Stimulated activated CD8-positive, alpha-beta memory T cell treated with anti-CD3 and anti-CD28 coated beads, Interleukin-15, amount 100 ng/mL, for 1 hour (primary cell): ENCODE results near the gene SLC25A13.

Experiments used
- DNase-seq: peaks from one replicate; pipeline ENCODE4 v3.0.0-alpha.2; 2020; ENCODE audit warnings: low read depth

Gene SLC25A13

DNA sequence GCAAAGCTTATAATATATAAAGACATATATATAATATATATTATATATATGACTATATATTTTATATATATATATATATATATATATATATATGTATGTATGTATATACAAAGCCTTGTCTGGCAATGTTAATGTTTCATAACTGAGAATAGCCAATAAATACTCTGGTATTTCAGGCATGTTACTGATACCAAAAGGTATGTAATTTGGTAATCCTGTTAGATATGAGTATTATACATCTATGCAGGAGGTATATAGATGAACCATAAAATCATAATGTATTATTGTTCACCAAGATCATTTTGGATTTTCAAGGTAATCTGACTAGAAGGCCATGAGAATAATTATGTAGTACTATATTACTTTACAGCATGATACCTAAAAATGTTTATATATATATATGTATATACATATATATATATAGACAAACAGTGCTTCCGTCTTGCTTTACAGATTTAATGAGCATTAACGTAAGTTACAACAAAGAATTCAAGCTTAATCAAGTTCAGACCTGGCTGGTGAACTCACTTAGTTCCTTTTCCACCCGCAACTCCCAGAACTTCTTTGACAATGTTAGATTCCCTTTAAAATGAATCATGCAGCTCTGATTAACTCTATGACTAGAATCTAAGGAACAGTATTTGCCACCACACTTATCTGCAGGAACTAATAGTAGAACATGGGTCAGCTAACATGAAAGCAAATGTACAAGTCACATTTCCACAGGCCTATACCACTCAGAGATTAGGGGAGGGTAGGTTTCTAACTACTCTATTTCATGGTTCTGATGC, 82.7 kb downstream of the SLC25A13 start:
- no peak for DNase-seq

DNA sequence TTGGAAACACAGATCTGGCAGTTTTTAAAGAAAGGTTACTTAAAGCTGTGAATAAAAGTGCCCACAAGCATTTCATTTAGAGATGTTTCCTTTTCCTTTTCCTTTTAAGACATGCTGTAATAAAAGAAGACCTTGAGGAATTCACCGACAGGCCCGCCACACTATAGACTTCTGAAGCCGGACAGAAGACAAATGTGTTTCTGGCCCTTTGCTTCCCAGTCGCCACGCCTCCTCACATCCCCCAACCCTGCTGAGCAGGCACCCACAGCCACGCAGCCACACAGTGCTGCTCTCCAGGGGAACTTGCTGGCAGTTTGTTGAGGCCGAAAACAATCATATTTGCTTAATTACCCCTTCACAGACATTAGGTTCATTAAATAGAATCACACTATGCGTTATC, 83.4 kb downstream of the SLC25A13 start:
- no peak for DNase-seq

DNA sequence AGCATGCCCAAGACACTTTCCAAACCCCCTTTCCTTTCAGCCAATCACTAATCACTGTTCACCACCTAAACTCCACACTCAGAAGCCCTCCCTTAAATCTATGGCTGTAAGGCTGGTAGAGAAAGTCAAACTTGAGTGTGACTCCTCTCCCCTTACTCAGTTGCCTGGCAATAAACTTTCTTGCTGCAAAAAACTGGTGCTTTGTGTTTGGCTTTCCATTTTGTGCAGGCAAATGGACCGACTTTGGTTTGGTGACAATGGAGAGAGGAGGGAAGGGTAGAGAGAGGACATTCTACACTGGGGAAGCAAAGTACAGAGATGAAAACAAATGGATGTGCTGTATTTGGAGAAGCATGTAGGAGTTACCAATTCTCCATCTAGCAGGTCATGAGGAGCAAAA, 84.9 kb downstream of the SLC25A13 start:
- DNase-seq: no peak

DNA sequence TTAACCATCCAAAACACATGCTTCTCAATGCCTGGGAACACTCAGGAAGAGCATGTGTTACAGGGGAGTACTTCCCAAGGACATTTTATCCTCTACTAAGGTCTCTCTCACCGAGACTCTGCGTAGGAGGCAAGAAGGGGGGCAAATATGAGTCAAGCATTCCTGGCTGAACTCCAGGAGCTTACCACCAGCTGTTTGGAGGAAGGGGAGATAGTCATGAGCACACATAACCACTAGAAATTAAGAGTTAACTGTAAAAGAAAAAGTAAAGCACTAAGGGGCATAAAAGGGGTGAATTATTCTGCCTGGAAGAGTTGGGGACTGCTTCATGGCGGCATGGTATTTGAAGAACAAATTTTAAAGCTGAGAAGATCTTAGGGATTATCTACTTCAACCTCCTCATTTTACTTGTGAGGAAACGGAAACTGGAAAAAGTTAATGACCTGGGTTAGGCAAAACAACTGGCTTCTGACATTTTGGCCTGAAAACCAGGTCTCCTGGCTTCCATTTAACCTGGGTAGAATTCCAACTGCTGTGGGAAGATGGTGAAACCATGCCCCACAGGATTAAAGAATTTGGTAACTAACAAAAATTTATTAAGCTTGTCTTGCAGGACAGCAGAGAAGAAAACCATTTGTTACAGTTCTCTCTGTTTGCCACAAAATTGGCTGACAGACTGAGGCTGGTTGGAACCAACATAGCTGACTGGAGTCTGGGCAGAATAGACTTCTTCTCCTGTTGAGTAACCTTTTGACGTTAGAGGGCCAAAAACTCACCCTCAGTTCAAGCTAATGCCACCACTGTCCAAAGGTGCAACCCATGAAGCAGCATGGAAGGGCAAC, 85.5 kb downstream of the SLC25A13 start:
- no peak for DNase-seq

DNA sequence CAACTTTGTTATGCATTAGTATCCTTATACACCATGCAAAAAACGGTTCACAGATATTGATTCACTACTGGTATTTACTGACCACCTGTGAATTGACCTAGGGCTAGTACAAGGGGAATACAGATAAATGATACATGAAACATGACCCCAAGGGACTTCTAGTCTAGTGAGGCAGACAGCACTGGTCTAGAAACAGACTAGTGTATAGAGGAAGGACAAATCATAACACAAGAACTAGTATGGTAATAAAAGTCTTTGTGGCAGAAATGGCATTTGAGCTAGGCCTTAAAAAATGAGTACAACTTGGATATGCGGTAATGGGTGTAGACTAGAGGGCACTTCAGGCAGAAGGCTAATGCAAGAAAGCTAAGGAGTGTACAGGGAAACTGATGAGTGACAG, 86.6 kb downstream of the SLC25A13 start:
- DNase-seq: no peak

DNA sequence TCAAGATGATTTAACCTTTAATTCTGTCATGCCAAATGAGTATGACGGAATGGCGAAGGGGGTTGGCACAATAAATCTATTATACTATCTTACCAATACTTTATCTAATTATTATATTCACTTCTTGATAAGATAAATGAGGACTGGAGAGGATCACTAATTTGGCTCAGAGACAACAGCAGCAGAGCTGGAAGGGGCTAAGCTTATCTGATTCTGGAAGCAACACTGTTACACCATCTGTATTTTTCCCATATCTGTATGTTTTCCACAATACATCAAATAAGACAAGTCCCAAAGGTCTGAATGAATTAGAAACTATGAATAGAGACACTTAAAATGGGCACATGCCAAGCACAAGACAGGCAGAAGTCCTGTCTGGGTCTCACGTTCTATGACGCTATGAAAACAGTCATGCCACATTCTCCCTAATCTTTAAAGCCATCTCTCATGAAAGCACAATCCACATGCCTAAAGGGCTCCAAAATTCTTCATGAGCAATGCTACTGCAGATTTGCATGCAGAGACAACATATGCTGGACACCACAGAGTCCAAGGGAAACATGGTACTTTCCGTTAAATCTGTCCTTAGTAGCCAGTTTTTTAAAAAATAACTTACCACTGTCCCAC, 88.3 kb downstream of the SLC25A13 start:
- DNase-seq: no peak

DNA sequence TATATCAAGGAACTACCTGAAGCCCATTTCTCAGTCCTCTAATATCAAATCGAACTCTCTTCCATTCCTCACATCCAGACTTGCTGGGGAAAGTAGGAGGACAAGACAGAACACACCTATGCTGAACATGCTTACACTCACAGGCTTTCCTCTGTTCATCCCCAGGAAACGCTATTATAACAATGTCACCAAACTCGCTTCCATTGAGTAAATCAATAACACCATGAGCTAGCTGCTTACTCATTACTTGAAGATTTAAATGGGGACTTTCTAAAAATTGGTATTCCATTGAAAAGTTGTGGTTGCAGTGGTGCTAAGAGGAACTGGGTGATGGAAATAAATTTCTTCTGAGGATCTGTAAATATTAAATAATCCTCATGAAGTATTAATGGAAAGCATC, 88.8 kb downstream of the SLC25A13 start:
- no peak for DNase-seq

DNA sequence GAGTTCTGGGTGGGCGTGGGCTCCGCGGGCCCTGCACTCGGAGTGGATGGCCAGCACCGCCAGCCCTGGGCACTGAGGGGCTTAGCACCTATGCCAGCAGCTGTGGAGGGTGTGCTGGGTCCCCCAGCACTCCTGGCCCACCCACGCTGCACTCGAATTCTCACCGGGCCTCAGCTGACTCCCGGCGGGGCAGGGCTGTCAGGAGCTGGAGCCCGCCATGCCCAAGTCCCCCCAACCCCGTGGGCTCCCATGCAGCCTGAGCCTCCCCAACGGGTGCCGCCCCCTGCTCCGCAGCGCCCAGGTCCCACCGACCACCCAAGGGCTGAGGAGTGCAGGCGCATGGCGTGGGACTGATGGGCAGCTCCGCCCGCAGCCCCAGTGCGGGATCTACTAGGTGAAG, 93.1 kb downstream of the SLC25A13 start:
- no peak for DNase-seq

DNA sequence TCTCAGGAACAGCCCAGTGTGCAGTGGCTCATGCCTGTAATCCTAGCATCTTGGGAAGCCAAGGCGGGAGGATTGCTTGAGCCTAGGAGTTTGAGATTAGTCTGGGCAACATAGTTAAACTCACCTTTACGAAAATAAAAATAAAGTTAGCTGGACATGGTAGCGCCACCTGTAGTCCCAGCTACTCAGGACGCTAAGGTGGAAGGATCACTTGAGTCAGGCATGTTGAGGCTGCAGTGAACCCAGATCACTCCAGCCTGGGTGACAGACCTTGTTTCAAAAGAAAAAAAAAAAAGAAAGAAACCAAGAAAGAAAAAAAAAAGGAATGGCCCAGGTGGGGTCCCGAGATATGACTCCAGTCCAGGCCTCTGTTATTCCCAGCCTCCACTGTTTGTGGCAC, 96.6 kb downstream of the SLC25A13 start:
- no peak for DNase-seq

DNA sequence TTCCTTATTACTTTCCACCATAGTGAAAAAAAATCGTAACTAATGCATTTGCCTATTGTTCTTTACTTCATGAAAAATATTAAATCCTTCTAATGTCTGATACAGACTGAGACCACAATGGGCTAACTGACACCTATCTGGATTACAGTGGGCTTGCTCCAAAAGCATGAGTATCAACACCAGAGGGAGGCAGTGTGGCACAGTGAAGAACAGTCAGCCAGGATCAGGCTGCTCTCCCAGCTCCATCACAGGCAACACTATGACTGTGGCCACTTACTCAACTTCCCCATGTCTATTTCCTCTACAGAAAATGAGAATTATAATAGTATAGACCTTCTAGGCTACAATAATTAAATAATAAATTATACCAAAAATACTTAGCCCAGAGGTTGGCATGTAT, 97.2 kb downstream of the SLC25A13 start:
- DNase-seq: no peak

DNA sequence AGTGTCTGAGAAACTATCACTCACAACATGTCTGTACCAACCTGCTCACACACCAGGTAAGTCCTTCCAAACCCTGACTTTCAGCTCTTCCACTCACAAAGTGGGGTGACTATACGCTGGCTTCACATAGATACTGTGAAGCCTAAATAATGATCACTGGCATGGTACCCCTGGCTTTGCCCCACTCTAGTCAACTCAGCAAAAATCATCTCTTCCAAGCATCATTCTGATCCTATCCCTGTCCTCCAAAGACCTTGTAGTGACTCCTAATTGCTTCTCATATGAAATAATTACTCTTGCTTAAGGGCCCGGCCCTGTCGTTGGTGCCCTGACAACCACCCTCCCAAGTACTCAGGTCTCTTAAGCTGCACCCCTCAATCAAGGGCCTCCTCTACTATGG, 97.8 kb downstream of the SLC25A13 start:
- DNase-seq: no peak

DNA sequence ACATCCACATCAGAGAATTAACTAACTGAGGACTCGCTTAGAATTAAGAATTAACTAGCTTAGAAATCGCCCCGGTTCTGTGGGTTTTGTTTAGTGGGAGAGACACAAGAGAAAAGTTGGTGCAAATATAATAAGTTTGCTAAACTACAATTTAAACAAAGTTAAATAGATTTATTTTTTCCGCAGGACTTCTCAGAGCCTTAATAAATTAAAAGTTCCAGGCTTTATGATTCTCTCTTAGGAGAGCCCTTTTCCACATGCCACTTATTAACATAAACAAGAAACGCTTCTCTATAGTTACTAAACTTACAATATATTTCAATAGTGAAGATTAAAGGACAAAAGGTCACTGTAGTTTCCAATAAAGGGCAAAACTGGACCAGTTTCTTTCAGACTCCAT, 100.0 kb downstream of the SLC25A13 start:
- no peak for DNase-seq

DNA sequence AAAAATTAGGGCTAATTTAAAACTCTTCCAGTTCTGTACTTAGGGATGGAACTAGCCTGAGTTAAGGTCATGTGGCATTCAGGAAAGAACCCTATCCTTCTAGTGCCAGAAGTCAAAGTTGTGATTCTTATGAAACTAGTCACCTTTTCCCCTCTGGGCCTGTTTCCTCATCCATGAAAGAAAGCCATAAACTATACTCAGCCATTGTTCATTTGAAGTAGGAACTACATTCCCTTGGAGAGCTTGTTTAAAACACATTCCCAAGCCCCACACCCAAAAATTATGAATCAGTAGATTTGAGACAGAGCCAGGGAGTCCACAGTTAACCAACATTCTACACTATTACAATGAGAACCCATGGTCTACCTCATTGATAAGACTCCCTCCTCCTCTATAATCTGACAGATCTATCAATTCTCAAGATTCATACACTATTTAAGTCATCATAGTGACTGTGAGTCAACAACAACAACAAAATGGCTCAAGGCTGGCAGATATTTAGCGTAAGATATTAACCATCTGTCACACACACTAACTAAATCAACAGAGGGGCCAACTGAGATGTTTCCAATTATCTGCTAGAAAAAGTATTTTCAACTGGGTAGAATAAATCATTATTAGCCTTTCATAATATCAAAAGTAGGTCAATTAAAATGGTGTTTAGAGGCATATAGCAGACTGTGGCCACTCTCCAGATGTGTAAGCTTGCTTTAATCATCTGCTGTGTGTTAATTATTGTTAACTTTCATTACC, 102.3 kb downstream of the SLC25A13 start:
- no peak for DNase-seq

DNA sequence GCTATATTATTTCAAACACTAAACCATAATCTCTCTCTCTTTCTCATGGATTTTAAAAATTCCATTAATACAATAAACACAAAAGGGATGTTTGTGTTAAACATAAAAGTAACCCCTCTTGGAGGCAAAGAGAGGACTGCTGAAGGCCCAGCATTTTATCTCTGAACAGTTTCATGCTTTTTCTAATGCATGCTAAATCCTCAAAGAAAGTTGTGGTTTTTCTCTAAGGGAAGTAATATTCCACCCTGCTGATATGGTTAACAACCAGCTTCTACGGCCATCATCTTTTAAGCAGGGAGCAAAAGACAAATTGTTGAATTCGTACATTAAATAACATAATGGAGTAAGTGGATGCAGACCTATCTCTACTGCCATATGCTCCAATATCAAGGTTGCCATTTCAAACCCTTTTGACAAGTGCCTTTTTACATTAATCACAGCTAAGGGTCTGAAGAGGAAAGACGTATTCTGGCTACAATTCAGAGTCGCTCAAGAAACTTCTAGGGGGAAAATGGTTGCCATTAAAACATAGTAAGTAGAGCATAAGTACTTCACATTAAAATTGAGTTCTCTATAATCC, 103.1 kb downstream of the SLC25A13 start:
- no peak for DNase-seq

DNA sequence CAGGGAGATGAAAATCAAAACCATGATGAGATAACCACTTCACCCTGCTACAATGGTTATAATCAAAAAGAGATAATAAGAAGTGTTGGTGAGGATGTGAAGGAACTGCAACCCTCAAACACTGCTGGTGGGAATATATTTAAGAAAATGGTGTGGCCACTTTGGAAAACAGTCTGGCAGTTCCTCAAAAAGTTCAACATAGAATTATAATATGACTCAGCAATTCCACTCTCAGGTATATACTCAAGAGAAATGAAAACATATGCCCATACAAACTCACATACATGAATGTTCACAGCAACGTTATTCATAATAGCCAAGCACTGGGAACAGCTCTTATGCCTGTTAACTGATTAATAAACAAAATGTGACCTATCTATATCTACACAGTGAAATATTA, 104.8 kb downstream of the SLC25A13 start:
- no peak for DNase-seq

DNA sequence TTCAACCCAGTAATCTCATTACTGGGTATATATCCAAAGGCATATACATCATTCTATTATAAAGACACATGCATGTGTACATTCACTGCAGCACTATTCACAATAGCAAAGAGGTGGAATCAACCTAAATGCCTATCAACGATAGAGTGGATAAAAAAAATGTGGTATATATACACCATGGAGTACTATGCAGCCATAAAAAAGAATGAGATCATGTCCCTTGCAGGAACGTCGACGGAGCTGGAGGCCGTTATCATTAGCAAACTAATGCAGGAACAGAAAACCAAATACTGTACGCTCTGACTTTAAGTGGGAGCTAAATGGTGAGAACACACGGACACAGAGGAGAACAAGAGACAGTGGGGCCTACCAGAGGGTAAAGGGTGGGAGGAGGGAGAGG, 105.5 kb downstream of the SLC25A13 start:
- no peak for DNase-seq

DNA sequence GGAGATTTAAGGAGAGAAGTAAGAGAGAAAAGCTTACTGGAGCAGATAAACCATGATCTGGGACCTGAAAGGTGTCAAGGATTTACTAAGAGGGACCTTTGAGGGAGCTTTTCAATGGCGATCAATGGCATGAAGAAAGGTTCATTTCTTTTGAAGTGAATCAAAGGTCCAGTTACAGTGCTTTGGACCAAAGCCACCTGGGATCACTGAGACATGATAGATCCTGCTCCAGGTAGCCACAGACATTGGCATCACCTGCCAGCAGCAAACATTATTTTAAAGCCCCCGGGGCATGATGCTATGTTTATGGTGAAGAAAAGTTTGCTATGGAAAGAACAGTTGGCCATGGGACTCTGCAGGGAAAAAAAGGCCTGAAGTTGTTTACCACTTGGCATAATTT, 109.4 kb downstream of the SLC25A13 start:
- no peak for DNase-seq

DNA sequence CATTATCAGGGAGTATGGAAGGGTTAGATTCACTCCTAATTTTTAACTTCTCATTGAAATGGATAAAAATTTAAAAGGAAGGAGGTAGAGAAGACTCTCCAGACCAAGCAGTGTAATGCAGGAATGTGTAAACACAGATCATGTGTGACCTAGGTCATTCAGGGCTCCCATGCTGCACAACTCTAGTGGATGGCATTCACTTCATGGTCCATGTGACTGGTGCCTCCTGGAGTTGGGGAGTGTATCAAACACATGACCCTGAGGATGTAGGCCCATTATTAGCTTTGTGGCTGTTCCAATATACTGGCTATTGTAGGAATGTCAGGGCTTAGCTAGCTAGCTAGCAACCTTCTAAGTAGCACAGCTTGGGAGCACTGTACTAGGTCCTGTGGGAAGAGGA, 109.9 kb downstream of the SLC25A13 start:
- DNase-seq: no peak

DNA sequence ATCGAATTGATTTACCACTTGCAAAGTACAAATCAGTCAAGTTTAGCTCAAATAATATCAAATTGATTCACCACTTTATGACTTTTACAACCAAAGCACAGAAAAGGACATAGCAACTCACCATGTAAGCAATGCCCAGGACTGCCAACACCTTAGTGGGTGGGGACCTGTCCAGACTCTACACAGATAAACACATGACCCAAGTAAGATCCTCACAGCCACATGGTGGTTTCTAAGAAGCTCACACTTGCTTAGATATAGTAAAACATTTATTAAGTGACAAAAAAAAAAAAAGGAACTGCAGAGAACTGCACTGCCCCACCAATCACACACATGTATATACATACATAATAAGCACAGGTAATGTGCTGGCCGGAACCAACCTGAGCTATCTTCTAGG, 116.2 kb downstream of the SLC25A13 start:
- DNase-seq: no peak

DNA sequence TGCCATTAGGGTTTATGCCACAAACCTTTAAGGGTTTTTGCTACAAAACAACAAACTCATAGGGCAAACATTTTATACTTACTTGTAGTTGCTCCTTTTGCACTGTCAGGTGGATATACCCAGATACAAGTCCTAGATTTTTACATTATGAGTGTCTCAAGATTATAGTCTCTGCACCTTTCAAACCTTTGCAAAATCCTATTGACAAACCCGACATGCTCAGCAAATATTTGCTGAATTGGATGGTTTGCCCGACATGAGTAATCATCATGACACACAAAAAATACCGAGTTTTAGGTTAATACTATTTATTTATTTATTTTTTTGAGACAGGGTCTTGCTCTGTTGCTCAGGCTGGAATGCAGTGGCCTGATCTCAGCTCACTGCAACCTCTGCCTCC, 117.3 kb downstream of the SLC25A13 start:
- no peak for DNase-seq

DNA sequence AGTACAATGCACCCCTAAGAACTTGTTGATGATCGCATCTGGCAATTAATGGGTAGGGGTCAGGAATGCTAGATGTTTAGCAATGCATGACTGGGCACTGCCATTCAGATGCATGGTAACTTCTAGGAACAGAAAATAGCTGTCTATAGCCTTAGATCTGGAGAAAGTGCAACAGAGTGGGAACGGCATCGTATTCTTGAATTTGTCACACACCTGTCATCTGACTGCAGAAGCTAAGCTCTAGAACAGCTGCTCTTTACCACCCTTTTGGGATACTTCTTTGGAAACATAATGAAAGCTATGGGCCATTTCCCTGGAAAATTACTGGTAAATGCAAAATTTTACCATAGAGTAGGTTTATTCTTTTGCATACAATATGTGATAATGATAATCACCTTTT, 118.1 kb downstream of the SLC25A13 start:
- no peak for DNase-seq

DNA sequence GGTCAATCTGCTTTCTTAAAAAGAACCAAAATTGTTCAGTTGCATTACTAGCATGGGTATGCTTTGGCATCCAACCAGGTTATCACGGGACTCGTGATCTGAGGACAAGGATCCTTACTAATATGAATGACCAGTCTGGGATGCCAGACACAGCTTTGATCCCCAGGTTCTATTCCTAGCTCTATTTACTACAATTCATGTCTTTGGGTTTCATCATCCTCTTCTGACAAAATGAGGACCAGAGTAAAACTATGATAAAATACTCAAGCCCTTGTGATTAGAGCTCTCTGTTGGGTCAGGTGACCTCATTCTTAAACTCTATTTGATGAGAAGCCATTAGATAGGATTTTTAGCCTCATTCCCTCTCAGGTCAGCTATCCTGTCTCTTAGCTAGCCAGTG, 119.8 kb downstream of the SLC25A13 start:
- no peak for DNase-seq
